Spinal cord (tissue), 10 donors: ENCODE data around the gene DOCK10. TPM values are rescaled to one million over a fixed set of nuclear protein-coding genes. Genes with fewer than 3 reads are reported as not detected.

Experiments
- DNase-seq, 6 donors: peaks; one replicate each; pipeline versions ENCODE4 v3.0.0 to v3.0.0-alpha.2; 2013 to 2015; ENCODE audit warnings: low spot score in 6 of 6, low read depth in 4 of 6
- H3K27ac ChIP-seq: one replicate; pipeline ENCODE4 v1.5.1; 2013; ENCODE audit warnings: low read depth, low read length, control low read depth
- H3K27me3 ChIP-seq: one replicate; pipeline ENCODE4 v1.6.1; 2013; ENCODE audit warnings: low read length; ENCODE audit not compliant: control insufficient read depth, insufficient read depth
- H3K36me3 ChIP-seq: one replicate; pipeline ENCODE4 v1.6.1; 2013; ENCODE audit warnings: low read length; ENCODE audit not compliant: control insufficient read depth, insufficient read depth
- H3K4me1 ChIP-seq: one replicate; pipeline ENCODE4 v1.6.1; 2013; ENCODE audit warnings: low read length; ENCODE audit not compliant: control insufficient read depth, insufficient read depth
- H3K4me3 ChIP-seq: one replicate; pipeline ENCODE4 v1.5.1; 2013; ENCODE audit warnings: low read depth, low read length, control low read depth
- H3K9me3 ChIP-seq: one replicate; pipeline ENCODE4 v1.6.1; 2013; ENCODE audit warnings: low read length; ENCODE audit not compliant: control insufficient read depth, insufficient read depth
- WGBS: methylation state at CpG from one replicate; pipeline ENCODE4 v1.1.5; 2013; ENCODE audit warnings: missing lambda C conversion rate; ENCODE audit not compliant: insufficient coverage; 5-methylcytosine and 5-hydroxymethylcytosine counted together
- polyA plus RNA-seq, 2 donors: library from polyadenylated mRNA; unstranded; fragments of 120-200 nt; gene quantifications; one replicate each; pipeline ENCODE4 v1.2.1, GENCODE V29; 2013; ENCODE audit not compliant: insufficient read length in 2 of 2
- total RNA-seq, 2 donors: library from RNA; depleted of rRNA in 1 of 2; stranded (reverse); fragments of 120-200 nt in 1 of 2; fragments of >200 nt in 1 of 2; gene quantifications; one replicate each; pipeline versions ENCODE4 v1.2.3 to v1.2.4, GENCODE V29; 2013 to 2014
- donor health status: healthy.

Gene DOCK10
- total and polyA plus RNA-seq, 4 donors, result 44.4 to 87.9 (median 61.0) TPM

DNA sequence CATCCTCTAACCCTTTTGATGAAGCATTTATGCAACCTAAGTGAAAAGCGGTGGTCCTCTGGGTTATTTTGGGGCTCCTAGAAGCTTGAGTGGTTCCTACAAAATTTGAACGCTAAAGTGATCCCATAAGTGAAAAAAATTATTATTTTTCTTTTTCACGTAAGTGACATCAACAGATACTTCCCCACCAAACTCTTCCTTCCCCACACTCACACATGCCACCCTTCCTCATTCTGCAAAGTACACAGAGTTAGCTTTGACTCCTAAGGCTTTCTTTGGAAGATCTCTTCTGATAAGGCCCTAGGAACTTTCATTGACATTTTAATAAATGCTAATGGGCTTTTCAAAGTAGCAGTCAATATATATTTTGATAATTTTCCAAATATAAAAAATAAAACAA is 109.7 kb downstream of the DOCK10 start:
- Histone ChIP-seq H3K4me1 (no peaks in the 10 kb centered on the region), H3K9me3 (no peaks in the 10 kb centered on the region), H3K27me3 (no peaks in the 10 kb centered on the region), H3K36me3 (peaks cover 7% of the 10 kb centered on the region), H3K4me3 (no peak overlapping the region), H3K27ac (no peak overlapping the region)
- no peak for DNase-seq
- 100% methylated on average over 1 of the region's 3 CpGs for WGBS

GRCh38 chr2:224931956-224932355 is 110.3 kb downstream of the DOCK10 start:
- Histone ChIP-seq H3K4me3 (no peak overlapping the region), H3K27me3 (no peaks in the 10 kb centered on the region), H3K36me3 (peaks cover 7% of the 10 kb centered on the region), H3K4me1 (no peaks in the 10 kb centered on the region), H3K27ac (no peak overlapping the region), H3K9me3 (no peaks in the 10 kb centered on the region)
- WGBS, result 63% methylated on average over 1 of the region's 4 CpGs
- no peak for DNase-seq

DNA sequence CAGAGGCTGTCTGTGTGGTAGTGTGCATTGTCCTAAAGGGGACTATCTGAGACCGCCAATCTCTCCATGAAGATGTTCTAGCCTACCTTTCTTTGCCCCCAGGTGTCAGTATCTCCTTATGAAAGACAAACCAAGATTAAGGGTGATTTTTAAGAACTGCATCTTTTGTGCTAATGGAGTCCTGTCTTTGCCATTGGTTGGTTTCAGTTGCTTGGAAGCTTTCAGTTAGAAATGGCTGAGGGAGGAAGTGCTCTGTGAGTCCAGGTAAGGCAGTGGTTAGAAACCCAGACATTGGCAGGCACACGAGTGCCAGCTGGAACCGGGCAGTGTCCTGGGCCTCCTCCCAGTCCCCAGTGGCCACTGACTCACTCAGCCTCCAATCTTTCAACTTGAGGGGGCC is 111.3 kb downstream of the DOCK10 start:
- Histone ChIP-seq H3K27me3 (no peaks in the 10 kb centered on the region), H3K4me3 (no peak overlapping the region), H3K4me1 (no peaks in the 10 kb centered on the region), H3K36me3 (peaks cover 7% of the 10 kb centered on the region), H3K27ac (no peak overlapping the region), H3K9me3 (no peaks in the 10 kb centered on the region)
- WGBS, result no CpG with 5 or more reads among the region's 3 CpGs
- DNase-seq, result no peak

DNA sequence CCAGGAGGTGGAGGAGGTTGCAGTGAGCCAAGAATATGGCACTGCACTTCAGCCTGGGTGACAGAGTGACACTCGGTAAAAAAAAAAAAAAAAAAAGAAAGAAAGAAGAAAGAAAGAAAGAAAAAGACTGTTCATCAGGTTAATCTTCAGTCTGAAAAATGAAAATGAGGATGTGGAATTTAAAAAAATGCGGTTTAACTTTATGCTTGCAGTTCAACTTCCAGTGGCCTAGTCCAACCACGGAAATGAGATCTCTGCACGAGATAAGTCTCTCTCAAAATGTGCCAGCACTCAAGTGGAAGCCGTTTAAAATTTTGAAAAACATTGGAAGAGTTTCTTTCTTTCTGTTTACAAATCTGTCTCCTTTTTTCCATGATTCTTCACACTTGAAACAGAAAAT is 112.1 kb downstream of the DOCK10 start:
- no peak for DNase-seq
- WGBS, result 95% methylated on average over 3 of the region's 5 CpGs
- Histone ChIP-seq H3K4me3 (no peak overlapping the region), H3K36me3 (peaks cover 7% of the 10 kb centered on the region), H3K9me3 (no peaks in the 10 kb centered on the region), H3K4me1 (no peaks in the 10 kb centered on the region), H3K27me3 (no peaks in the 10 kb centered on the region), H3K27ac (no peak overlapping the region)

DNA sequence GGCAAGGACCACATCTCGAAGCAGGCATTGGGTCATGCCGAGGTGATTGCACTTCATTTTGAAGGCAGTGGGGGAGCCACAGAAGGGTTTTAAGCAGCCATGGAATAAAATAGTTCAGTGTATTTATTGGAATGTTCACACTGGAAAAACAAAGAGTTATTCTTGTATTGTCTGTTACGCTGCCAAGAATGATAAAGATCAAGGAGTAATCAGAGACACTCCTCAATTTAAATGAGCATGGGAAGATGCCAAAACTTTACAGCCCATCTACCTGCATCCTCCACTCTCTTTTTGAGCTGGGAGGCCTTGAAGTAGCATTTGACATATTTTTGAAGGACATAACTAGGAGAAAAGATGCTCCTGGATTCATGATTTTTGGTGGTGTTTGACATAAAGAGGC is 112.8 kb downstream of the DOCK10 start:
- Histone ChIP-seq H3K27me3 (no peaks in the 10 kb centered on the region), H3K9me3 (no peaks in the 10 kb centered on the region), H3K4me3 (no peak overlapping the region), H3K27ac (no peak overlapping the region), H3K36me3 (peaks cover 7% of the 10 kb centered on the region), H3K4me1 (no peaks in the 10 kb centered on the region)
- WGBS, result 89% methylated on average over 2 of the region's 3 CpGs
- DNase-seq, result no peak

GRCh38 chr2:224927646-224928173 is 114.6 kb downstream of the DOCK10 start:
- H3K4me1 ChIP-seq, result peaks cover 3% of the 10 kb centered on the region
- H3K4me3 ChIP-seq, result no peak overlapping the region
- H3K9me3 ChIP-seq, result no peaks in the 10 kb centered on the region
- H3K27me3 ChIP-seq, result no peaks in the 10 kb centered on the region
- peaks cover 10% of the 10 kb centered on the region for H3K36me3 ChIP-seq
- DNase-seq, result no peak
- H3K27ac ChIP-seq, result no peak overlapping the region
- 74% methylated on average over 4 of the region's 7 CpGs for WGBS

DNA sequence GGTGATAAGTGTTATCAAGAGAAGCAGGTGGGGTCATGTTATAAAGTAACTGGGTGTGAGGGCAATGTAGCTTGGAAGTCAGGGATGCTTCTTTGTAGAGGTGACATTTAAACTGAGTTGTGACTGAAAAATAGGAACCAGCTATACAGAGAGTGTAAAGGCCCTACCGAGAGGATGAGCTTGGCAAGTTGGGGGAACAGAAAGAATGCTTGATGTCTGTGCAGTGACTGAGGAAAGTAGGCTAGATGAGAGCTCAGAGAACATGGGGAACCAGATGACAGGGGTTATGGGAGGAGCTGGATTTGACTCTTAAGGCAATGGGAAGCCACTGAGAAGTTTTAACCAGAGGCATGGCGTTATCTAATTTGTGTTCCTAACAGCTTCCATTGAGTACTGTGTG is 115.3 kb downstream of the DOCK10 start:
- DNase-seq, result no peak
- no peak overlapping the region for H3K27ac ChIP-seq
- no peak overlapping the region for H3K4me3 ChIP-seq
- H3K36me3 ChIP-seq, result peaks cover 10% of the 10 kb centered on the region
- WGBS, result 65% methylated on average over 2 of the region's 2 CpGs
- H3K27me3 ChIP-seq, result no peaks in the 10 kb centered on the region
- H3K4me1 ChIP-seq, result peaks cover 3% of the 10 kb centered on the region
- no peaks in the 10 kb centered on the region for H3K9me3 ChIP-seq

GRCh38 chr2:224925810-224926100 is 116.5 kb downstream of the DOCK10 start:
- Histone ChIP-seq H3K27me3 (no peaks in the 10 kb centered on the region), H3K9me3 (no peaks in the 10 kb centered on the region), H3K4me1 (peaks cover 3% of the 10 kb centered on the region), H3K4me3 (no peak overlapping the region), H3K36me3 (peaks cover 6% of the 10 kb centered on the region), H3K27ac (no peak overlapping the region)
- DNase-seq, result no peak

- H3K4me1 ChIP-seq, result peaks cover 3% of the 10 kb centered on the region
- peaks cover 6% of the 10 kb centered on the region for H3K36me3 ChIP-seq
- WGBS, result 100% methylated on average over 1 of the region's 3 CpGs
- no peak overlapping the region for H3K27ac ChIP-seq
- DNase-seq, result no peak
- H3K4me3 ChIP-seq, result no peak overlapping the region
- H3K9me3 ChIP-seq, result no peaks in the 10 kb centered on the region
- H3K27me3 ChIP-seq, result no peaks in the 10 kb centered on the region
Observed at GRCh38 chr2:224925061-224925809, 117.0 kb downstream of the DOCK10 start.

GRCh38 chr2:224924631-224925030 is 117.6 kb downstream of the DOCK10 start:
- Histone ChIP-seq H3K4me1 (peaks cover 7% of the 10 kb centered on the region), H3K27me3 (no peaks in the 10 kb centered on the region), H3K4me3 (no peak overlapping the region), H3K36me3 (peaks cover 6% of the 10 kb centered on the region), H3K9me3 (no peaks in the 10 kb centered on the region), H3K27ac (no peak overlapping the region)
- no peak for DNase-seq
- no CpG with 5 or more reads among the region's 2 CpGs for WGBS
